Measurements from ENCODE around the gene ZNF469. TPM values are rescaled to one million over a fixed set of nuclear protein-coding genes. Genes with fewer than 3 reads are reported as not detected.

ZNF469 gene
- total RNA-seq, 4 donors from 2014 or later = 0.03 to 0.16 (median 0.07) TPM

GRCh38 chr16:88373211-88373610 lies 9.5 kb upstream of the ZNF469 start:
- Histone ChIP-seq H3K4me3 (no peak overlapping the region), H3K27me3 (no peaks in the 10 kb centered on the region), H3K27ac (no peak overlapping the region), H3K4me1 (no peaks in the 10 kb centered on the region), H3K9me3 (no peaks in the 10 kb centered on the region), H3K36me3 (no peaks in the 10 kb centered on the region)
- TF ChIP-seq CTCF (IDR thresholded peaks at IDR 0.05 in 4 of 5, conservative IDR thresholded peaks at IDR 0.05 in 1 of 5) (no peak), POLR2A (IDR thresholded peaks at IDR 0.05) (no peak)
- intact Hi-C loops (cut with DNase I; ENCODE audit: low total_unique reads) (no loop called here), in situ Hi-C loops (cut with MboI; ENCODE audit: low sequenced_read_pairs in 4 of 4) (no loop called here)
- no peak for ATAC-seq
- DNase-seq = no peak

- no peaks in the 10 kb centered on the region for H3K9me3 ChIP-seq
- no peak for ATAC-seq
- in situ Hi-C loops (cut with MboI; ENCODE audit: low sequenced_read_pairs in 4 of 4) (no loop called here), intact Hi-C loops (cut with DNase I; ENCODE audit: low total_unique reads) (no loop called here)
- no peak overlapping the region for H3K4me3 ChIP-seq
- H3K36me3 ChIP-seq = no peaks in the 10 kb centered on the region
- H3K27ac ChIP-seq = no peak overlapping the region
- H3K27me3 ChIP-seq = no peaks in the 10 kb centered on the region
- H3K4me1 ChIP-seq = no peaks in the 10 kb centered on the region
- no peak for TF ChIP-seq CTCF (IDR thresholded peaks at IDR 0.05 in 4 of 5, conservative IDR thresholded peaks at IDR 0.05 in 1 of 5)
- no peak for TF ChIP-seq POLR2A (IDR thresholded peaks at IDR 0.05)
- DNase-seq = no peak
These were observed 8.7 kb upstream of the ZNF469 start for GRCh38 chr16:88373927-88374492.

GRCh38 chr16:88374736-88375135 lies 8.0 kb upstream of the ZNF469 start:
- Histone ChIP-seq H3K9me3 (no peaks in the 10 kb centered on the region), H3K4me3 (no peak overlapping the region), H3K27ac (no peak overlapping the region), H3K36me3 (no peaks in the 10 kb centered on the region), H3K4me1 (no peaks in the 10 kb centered on the region), H3K27me3 (no peaks in the 10 kb centered on the region)
- TF ChIP-seq POLR2A (IDR thresholded peaks at IDR 0.05) = no peak
- no peak for TF ChIP-seq CTCF (IDR thresholded peaks at IDR 0.05 in 4 of 5, conservative IDR thresholded peaks at IDR 0.05 in 1 of 5)
- intact Hi-C loops (cut with DNase I; ENCODE audit: low total_unique reads) = no loop called here
- in situ Hi-C loops (cut with MboI; ENCODE audit: low sequenced_read_pairs in 4 of 4) = no loop called here
- no peak for DNase-seq
- no peak for ATAC-seq

- no peak for DNase-seq
These were observed 7.4 kb upstream of the ZNF469 start for GRCh38 chr16:88375236-88375975.

More at GRCh38 chr16:88375236-88375975, 7.4 kb upstream of the ZNF469 start:
- H3K4me3 ChIP-seq = no peak overlapping the region
- H3K9me3 ChIP-seq = no peaks in the 10 kb centered on the region
- no peaks in the 10 kb centered on the region for H3K27me3 ChIP-seq
- in situ Hi-C loops (cut with MboI; ENCODE audit: low sequenced_read_pairs in 4 of 4) = no loop called here
- H3K36me3 ChIP-seq = no peaks in the 10 kb centered on the region
- TF ChIP-seq POLR2A (IDR thresholded peaks at IDR 0.05) = no peak
- no peak for TF ChIP-seq CTCF (IDR thresholded peaks at IDR 0.05 in 4 of 5, conservative IDR thresholded peaks at IDR 0.05 in 1 of 5)
- no peak for ATAC-seq
- no peaks in the 10 kb centered on the region for H3K4me1 ChIP-seq
- intact Hi-C loops (cut with DNase I; ENCODE audit: low total_unique reads) = no loop called here
- no peak overlapping the region for H3K27ac ChIP-seq
